ENCODE measurements around the gene SNORC.

Gene SNORC

DNA sequence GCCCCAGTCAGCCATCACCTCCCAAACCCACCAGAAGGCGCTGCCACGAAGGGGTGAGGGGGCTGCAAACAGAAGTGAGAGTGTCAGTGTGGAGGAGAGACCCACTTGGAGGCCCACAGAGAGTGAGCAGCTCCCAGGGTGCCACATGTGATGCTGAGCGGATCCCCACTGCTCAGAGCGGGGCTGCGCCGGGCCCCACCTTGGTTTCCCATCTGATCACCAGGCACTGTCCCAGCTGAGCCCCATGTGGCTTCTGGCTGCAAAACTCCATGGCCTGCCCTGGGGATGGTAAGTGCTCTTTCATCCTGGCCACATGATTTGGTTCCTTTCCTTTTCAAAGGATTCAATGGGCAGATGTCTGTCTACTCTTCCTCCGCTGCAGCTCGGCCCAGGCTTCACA, 23.8 kb downstream of the SNORC start:
- Histone ChIP-seq H3K27me3 (ENCODE audit: insufficient read depth, poor library complexity, severe bottlenecking) (no peaks in the 10 kb centered on the region), H3K9me3 (ENCODE audit: severe bottlenecking) (no peaks in the 10 kb centered on the region), H3K36me3 (ENCODE audit: low read depth) (no peaks in the 10 kb centered on the region), H3K4me1 (ENCODE audit: insufficient read depth, poor library complexity, severe bottlenecking) (peaks cover 9% of the 10 kb centered on the region), H3K27ac (ENCODE audit: poor library complexity, severe bottlenecking) (no peak overlapping the region), H3K4me3 (ENCODE audit: severe bottlenecking) (no peak overlapping the region)
- TF ChIP-seq, protein P1, sequence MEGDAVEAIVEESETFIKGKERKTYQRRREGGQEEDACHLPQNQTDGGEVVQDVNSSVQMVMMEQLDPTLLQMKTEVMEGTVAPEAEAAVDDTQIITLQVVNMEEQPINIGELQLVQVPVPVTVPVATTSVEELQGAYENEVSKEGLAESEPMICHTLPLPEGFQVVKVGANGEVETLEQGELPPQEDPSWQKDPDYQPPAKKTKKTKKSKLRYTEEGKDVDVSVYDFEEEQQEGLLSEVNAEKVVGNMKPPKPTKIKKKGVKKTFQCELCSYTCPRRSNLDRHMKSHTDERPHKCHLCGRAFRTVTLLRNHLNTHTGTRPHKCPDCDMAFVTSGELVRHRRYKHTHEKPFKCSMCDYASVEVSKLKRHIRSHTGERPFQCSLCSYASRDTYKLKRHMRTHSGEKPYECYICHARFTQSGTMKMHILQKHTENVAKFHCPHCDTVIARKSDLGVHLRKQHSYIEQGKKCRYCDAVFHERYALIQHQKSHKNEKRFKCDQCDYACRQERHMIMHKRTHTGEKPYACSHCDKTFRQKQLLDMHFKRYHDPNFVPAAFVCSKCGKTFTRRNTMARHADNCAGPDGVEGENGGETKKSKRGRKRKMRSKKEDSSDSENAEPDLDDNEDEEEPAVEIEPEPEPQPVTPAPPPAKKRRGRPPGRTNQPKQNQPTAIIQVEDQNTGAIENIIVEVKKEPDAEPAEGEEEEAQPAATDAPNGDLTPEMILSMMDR (IDR thresholded peaks at IDR 0.05; ENCODE audit: poor library complexity, severe bottlenecking), result no peak
- DNase-seq (ENCODE audit: low spot score), result no peak
- ATAC-seq (ENCODE audit: low read depth), result no peak

DNA sequence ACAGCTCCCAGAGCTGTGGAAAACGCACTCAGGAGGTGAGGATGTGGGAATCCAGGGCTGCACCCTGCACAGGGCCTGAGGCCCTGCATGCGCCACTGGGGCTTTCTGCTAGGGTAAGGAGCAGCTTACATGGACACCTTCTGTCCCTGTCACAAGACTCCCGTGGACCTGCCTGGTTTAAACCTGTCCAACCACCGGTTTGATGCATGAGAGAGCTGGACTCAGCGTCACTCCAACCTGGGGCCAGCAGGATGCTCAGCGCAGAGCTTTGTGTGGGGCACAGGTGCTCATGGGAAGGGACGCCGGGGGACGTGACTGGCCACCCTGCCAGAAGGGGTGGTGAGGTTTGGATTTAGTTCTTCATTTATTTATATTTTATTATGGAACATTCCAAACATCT, 24.2 kb downstream of the SNORC start:
- Histone ChIP-seq H3K4me1 (ENCODE audit: insufficient read depth, poor library complexity, severe bottlenecking) (peaks cover 9% of the 10 kb centered on the region), H3K9me3 (ENCODE audit: severe bottlenecking) (no peaks in the 10 kb centered on the region), H3K36me3 (ENCODE audit: low read depth) (no peaks in the 10 kb centered on the region), H3K4me3 (ENCODE audit: severe bottlenecking) (no peak overlapping the region), H3K27ac (ENCODE audit: poor library complexity, severe bottlenecking) (no peak overlapping the region), H3K27me3 (ENCODE audit: insufficient read depth, poor library complexity, severe bottlenecking) (no peaks in the 10 kb centered on the region)
- TF ChIP-seq, protein P1 (IDR thresholded peaks at IDR 0.05; ENCODE audit: poor library complexity, severe bottlenecking), result no peak
- ATAC-seq (ENCODE audit: low read depth), result no peak
- no peak for DNase-seq (ENCODE audit: low spot score)

DNA sequence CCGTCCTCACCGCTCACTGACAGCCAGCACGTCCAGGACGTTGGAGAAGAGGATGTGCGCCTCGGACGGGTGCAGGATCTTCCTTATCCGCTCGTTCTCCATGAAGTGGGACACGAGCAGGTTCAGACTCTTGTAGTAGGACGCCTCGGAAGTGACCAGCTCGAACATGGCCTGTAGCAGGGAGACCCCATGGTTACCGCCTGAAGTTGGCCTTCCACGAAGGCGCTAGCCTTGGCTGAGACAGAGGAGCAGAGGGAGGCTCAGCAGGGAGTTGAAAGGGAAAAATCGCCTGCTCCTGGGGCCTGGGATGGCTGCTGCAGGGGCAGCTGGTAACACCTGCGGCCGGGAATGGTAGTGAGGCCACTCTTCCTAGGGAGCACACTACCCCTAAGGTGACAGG, 24.7 kb downstream of the SNORC start:
- Histone ChIP-seq H3K36me3 (ENCODE audit: low read depth) (no peaks in the 10 kb centered on the region), H3K9me3 (ENCODE audit: severe bottlenecking) (no peaks in the 10 kb centered on the region), H3K4me1 (ENCODE audit: insufficient read depth, poor library complexity, severe bottlenecking) (peaks cover 9% of the 10 kb centered on the region), H3K27ac (ENCODE audit: poor library complexity, severe bottlenecking) (no peak overlapping the region), H3K4me3 (ENCODE audit: severe bottlenecking) (no peak overlapping the region), H3K27me3 (ENCODE audit: insufficient read depth, poor library complexity, severe bottlenecking) (no peaks in the 10 kb centered on the region)
- DNase-seq (ENCODE audit: low spot score) (no peak), ATAC-seq (ENCODE audit: low read depth) (no peak)
- TF ChIP-seq, protein P1 (IDR thresholded peaks at IDR 0.05; ENCODE audit: poor library complexity, severe bottlenecking), result no peak

DNA sequence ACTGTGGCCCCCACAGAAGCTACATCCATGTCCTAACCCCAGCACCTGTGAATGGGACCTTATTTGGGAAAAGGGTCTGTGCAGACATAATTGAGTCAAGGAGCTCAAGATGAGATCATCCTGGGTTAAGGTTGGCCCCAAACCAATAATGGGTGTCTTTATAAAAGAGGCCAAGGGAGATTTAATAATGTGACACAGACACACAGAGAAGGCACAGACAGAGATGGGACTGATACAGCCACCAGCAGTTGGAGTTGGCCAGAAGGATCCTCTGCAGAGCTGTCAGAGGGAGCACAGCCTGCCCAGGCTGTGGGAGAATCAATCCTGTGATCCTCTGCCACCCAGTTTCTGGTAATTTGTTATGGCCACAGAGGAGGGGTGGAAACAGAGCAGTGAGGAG, 26.0 kb downstream of the SNORC start:
- Histone ChIP-seq H3K9me3 (ENCODE audit: severe bottlenecking) (no peaks in the 10 kb centered on the region), H3K4me3 (ENCODE audit: severe bottlenecking) (no peak overlapping the region), H3K4me1 (ENCODE audit: insufficient read depth, poor library complexity, severe bottlenecking) (peaks cover 3% of the 10 kb centered on the region), H3K36me3 (ENCODE audit: low read depth) (no peaks in the 10 kb centered on the region), H3K27me3 (ENCODE audit: insufficient read depth, poor library complexity, severe bottlenecking) (no peaks in the 10 kb centered on the region), H3K27ac (ENCODE audit: poor library complexity, severe bottlenecking) (no peak overlapping the region)
- ATAC-seq (ENCODE audit: low read depth) (no peak), DNase-seq (ENCODE audit: low spot score) (no peak)
- TF ChIP-seq, protein P1 (IDR thresholded peaks at IDR 0.05; ENCODE audit: poor library complexity, severe bottlenecking), result no peak

DNA sequence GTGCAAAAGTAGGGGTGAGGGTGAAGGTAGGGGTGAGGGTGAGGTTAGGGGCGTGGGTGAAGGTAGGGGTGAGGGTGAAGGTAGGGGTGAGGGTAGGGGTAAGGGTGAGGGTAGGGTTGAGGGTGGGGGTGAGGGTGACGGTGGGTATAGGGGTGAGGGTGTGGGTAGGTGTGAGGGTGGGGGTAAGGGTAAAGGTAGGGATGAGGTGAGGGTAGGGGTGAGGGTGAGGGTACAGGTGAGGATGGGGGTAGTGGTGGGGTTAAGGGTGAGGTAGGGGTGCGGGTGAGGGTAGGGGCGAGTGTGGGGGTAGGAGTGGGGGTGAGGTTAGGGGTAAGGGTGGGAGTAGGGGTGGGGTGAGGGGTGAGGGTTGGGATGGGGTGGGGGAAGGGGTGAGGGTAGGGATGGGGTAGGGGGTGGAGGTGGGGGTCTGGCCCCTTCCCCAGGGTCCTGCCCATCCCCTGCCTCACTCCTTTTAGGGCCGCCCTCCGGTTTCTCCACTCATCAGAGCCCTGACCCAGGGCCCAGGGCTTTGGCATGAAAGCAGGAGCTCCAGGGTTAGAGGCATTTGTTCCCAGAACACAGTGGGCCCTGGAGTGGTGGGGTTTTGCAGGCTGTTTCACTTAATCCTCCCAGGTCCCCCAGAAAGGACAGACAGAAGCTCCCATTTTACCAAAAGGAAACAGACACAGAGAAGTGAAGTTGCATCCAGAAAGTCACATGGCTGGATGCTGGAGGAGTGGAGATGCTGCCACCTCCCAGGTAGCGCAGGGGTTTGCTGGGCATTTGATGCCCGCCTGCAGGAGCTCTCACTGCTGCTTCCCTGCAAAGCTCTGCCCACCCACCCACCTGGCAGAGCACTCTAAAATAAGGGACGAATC, 26.9 kb downstream of the SNORC start:
- Histone ChIP-seq H3K27ac (ENCODE audit: poor library complexity, severe bottlenecking) (no peak overlapping the region), H3K36me3 (ENCODE audit: low read depth) (no peaks in the 10 kb centered on the region), H3K9me3 (ENCODE audit: severe bottlenecking) (no peaks in the 10 kb centered on the region), H3K4me1 (ENCODE audit: insufficient read depth, poor library complexity, severe bottlenecking) (peaks cover 7% of the 10 kb centered on the region), H3K27me3 (ENCODE audit: insufficient read depth, poor library complexity, severe bottlenecking) (no peaks in the 10 kb centered on the region), H3K4me3 (ENCODE audit: severe bottlenecking) (no peak overlapping the region)
- TF ChIP-seq, protein P1 (IDR thresholded peaks at IDR 0.05; ENCODE audit: poor library complexity, severe bottlenecking), result no peak
- no peak for ATAC-seq (ENCODE audit: low read depth)
- peak; percentile 44 for DNase-seq (ENCODE audit: low spot score)

Data from RWPE2 (cell line).